Activated T-cell treated with anti-CD3 and anti-CD28 coated beads for 24 hours (primary cell): Measurements from ENCODE around the gene BICDL1.

Experiments
- DNase-seq: peaks from one replicate; pipeline ENCODE4 v3.0.0-alpha.2; 2020; ENCODE audit warnings: low read depth

Gene BICDL1

DNA sequence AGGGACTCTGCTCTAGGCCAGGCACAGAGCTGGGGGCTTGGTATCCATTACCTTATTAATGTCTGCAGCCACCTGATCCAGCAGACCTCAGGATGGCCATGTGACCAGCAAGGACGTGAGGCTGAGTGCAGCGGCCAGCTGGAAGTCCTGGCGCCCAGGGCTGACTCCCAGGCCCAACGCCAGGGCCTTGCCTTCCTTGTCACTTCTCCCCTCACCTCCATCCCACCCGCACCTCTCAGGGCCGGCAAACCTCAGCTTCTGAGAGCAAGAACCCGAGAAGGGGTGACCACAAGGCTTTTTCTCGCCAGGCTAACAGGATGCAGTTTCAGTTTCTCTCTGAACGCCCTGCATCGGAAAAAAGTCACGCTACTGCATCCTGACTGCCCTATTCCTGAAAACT, 112.1 kb downstream of the BICDL1 start:
- no peak for DNase-seq

DNA sequence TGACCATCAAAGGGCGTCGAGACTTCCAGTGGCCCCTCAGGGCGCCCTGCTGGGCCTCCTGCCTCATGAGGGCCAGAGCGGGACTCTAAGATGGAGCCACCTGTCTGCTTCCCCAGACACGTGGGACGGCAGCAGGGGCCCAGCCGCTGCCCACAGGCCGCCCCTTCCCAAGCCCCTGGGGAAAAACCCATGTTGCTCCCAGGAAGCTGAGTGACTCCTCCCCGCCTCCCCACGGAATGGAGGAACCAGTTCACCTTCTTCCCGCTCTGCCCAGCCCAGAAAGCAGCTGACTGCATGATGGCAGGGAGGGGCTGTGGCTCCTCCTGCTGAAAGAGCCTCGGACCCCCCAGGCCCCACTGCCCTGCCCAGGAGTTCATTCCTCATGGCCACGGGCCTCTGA, 112.6 kb downstream of the BICDL1 start:
- no peak for DNase-seq

DNA sequence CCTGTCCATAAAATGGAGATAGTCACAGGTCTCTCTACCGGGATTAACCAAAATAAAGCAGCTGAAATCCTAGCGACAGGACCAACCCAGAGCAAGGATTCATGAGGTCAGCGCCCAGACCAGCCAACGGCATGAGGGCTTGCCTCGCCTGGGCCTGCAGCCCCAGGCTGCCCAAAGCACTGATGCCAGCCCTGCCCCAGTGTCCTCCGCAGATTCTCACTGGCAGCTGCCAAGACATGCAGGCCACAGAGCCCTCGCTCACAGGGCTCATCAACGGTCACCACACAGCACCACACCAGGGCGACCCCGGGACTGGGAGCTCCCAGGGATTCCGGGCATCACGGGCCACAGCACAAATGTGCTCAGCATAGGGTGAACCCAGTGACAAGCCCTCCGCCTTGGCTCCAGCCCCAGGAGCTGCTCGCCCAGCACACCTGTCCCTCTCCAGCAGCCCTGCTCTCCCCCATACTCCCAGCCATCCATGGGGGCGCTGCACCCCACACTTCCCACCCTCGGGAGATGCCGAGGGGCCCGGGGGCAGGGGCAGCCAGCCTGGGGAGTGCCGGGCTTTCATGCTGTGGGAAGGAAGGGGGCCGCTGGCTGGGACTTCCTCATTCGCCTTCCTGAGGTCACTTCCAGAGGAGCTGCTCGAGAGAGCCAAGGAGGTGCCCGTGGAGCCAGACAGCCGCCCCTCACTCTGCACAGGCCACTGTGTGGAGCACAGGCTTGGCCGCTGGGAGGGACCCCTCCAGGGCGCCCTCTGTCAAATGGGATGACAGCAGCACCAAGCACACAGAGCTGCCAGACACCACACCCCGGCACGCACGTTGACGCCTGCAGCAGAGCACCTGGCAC, 113.4 kb downstream of the BICDL1 start:
- DNase-seq: no peak

DNA sequence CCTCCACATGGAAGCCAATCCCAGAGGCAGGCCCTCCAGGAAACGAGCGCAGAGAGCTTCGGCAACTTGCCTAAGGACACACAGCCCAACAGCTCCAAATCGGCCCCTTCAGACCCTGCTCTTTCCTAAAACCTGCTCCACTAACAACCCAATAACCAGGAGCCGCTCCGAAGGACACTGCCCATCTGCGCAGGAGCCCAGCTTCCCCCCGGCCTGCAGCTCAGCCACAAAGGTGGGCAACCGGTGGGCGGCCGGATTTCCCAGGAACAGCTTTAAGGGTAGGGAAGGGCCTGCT, 114.0 kb downstream of the BICDL1 start:
- DNase-seq: no peak

DNA sequence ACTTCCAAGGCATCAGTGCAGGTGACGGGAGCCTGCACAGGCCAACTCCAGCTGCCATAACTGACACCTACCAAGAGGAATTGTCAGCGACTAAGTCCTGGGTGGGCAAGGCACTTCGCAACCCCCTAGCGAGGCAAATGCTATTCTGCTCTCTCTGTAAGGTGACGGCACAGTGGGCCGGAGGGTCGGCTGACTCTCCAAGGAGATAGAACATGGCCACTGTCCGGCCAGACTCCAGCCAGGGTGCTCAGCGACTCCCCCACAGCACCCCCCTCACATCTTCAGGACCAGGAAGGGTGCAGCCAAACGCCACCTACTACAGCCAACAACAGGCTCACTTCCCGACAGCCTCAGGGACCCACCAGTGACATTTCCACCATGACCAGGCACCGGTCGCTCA, 114.3 kb downstream of the BICDL1 start:
- no peak for DNase-seq

DNA sequence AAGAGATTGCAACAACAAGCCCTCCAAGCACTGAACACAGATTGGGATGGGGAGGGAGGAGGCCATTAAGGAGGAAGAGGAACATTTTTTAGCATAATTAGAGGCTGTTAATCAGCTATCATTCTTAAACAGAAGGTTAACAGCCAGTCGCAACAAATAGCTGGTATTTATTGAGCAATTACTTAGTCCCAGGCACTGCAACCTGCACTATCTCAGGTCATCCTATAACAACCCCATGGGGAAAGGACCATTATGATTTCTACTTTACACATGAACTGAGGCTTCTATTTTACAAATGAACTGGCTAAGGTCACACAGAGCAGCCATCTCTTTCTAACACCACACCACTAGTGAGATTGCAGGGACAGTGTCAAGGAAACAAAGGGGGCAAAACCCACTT, 117.1 kb downstream of the BICDL1 start:
- DNase-seq: no peak

DNA sequence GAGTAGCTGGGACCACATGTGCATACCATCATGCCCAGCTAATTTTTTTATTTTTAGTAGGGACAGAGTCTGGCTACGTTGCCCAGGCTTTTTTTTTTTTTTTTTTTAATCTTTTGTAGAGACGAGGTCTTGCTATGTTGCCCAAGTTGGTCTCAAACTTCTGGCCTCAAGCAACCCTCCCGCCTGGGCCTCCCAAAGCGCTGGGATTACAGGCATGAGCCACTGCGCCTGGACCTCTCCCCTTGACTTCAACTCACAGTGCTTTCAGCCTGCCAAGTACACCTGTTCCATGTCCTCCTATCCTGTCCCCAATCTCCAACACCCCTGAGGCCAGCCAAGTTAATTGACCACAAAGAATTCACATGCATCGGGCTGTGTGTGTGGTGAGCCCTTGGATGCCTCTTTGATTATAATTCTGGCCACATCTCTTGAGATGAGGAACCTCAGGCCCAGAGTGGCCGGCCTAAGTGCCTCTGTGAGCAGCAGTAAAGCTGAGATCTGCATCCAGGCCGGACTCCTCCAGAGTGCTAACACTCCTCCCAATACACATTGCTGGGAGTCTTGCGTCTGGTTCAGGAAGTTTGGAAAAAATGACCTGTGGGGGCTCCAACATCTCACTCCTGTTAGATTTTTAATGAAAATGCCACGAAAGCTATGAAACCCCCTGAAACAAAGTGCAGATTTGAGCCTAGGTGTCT, 120.7 kb downstream of the BICDL1 start:
- no peak for DNase-seq

DNA sequence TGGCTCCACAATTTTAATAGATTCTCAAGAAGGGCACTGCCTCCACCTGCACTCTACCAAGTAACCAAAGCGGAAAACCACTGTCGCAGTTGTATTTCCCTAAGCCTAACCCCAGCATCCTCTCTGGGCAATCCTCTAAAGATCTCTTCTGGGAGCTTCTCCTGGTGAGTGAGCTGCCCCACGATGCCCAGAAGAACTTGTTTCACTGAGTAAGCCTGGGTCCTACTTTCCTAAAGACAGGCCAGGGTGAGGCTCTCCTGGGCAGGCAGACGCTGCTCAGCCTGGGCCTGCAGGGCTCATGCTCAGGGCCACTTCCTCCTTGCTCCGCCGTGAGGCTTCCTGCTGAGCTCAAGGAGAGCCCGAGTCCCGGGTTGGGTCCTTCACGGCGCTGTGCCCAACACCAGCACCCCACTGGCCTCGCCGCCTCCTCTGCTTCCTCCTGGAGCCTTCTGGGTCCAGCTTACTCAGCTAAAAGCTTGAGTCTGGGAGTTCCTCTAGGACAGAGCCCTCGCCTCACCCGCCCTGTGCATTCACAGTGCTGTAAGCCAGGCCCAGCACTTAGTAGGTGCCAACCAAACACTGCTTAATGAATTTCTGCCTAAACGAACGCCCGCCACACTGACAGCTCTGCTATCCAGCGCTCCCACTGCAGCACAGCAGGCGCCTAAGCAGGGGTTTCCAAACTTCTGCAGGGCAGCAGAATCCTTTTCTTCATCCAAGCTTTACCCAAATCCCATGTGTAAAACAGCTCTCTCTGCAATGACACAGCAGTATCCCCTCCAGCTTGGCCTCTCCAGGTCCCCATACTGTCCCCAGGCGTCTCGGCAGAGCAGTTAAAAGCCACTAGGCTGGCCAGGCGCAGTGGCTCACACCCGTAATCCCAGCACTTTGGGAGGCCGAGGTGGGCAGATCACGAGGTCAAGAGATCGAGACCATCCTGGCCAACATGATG, 121.8 kb downstream of the BICDL1 start:
- no peak for DNase-seq

DNA sequence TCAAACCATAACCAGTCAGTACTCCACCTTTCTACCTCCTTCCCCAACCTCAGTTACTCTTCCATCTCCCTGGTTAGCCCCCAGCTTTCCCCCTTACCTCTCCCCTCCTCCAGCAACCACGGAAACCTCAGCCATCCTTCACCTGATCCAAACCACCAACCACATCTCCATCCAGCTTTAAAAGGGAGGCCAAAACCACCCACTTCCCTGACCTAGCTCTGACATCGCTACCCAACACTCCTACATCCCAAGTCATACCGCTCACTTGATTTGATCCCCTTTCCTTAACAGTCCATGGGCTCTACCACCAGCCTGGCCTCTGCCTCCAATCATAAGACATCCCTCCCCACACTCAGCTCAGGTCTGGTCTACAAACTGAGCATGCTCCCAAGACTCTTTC, 126.0 kb downstream of the BICDL1 start:
- no peak for DNase-seq

DNA sequence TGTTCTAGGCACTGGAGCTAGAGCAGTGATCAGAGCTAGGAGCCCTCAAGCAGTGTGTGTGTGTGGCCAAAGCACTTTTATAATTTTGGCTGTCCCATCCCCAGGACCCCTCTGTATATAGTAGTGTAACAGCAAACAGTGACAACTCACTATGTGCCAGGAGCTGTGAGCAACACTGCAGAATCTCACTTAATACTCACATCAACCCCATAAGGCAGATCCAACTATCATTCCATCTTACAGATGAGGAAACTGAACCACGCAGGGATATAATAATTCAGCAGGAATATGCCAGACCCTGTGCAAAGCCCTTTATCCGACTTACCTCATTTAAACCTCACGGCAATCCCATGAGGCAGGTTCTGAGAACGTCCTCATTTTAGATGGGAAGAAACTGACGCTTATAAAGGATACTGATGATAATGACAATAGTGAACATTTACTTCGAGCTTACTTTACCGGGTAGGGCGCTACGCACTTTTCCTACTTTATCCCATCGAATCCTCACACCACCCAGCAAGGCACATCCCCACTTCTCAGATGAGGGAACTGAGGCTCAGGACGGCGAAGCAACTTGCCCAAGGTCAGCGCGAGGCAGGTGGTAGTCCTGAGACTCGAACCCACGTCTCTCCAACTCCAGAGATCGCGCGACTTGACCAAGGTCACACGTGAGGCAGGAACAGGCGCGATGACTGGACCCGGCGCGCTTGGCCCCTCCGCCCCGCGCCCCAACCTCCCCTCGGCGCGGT, 126.8 kb downstream of the BICDL1 start:
- no peak for DNase-seq

DNA sequence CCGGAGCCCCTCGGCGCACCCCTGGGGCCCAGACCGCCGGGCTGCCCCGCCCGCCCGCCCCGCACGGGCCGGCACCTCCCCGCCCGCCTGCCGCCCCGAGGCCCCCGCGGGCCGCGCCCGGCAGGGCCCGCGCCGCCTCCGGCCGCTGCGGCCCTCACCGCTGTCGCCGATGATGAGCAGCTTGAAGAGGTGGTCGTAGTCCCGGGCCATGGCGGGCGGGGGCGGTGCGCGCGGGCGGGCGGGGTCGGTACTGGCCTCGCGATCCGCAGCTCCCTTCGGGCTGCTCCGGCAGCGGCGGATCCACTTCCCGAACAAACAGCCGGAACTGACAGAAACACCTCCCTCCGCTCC, 127.4 kb downstream of the BICDL1 start, which contains the start of gene RAB35:
TSS of gene RAB35 (minus strand) at position 313 of the 351 bp plus-strand sequence. CDS start at position 210, 103 bp downstream.
- no peak for DNase-seq

DNA sequence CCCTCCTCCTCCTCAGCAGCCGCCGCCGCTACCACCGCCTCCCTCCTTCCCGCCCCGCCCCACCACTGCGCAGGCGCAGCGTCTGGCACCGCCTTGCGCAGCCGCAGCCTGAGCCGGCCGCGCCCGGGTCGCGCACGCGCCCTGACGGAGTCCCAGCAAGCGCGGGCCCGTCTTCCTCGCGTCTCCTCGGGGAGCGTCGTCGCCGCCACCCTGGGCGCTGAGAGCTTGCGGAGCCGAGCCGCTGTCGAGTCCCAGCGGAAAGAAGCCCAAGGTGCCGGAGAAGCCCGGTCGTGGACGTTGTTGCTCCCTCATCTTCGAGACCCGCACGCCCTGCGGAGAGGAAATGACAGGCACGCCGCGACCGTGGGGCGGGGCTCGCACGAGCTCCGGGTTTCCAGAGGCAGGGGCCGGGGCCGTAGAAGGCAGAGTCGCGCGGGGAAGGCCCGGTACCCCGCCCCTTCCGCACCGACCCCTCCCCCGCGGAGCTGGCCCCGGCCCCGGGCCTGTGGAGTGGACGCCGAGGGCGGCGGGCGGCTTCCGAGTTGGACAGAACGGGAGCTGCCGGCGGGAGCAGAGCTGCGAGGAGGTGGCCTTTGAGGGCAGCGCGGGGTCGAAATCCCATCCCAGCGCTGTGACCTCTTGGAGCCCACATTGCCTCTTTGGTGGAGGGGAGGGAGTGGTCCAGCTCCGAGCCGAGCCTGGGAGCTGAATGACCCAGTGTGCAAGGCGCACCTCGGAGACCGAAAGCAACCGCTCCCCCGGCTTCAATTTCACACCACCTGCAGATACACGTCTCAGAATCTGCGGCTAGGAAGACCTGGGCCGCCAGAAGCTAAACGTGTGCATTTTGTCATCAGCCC, 128.0 kb downstream of the BICDL1 start:
- peak; percentile 97 for DNase-seq

DNA sequence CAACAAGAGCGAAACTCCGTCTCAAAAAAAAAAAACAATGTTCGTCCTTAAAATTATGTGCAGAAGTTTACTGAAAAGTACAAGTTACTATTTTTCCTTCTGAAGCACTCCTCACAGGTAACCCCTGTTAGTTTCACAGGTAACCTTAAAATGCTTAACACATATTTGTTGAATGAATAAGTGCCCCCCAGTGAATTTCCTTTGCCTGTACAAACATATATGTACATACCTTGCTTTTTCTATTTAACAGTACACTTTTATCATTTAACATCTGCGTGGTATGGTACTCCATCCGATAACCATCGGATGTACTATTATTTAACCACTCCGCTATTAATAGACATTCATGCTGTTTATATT, 128.9 kb downstream of the BICDL1 start:
- DNase-seq: no peak

DNA sequence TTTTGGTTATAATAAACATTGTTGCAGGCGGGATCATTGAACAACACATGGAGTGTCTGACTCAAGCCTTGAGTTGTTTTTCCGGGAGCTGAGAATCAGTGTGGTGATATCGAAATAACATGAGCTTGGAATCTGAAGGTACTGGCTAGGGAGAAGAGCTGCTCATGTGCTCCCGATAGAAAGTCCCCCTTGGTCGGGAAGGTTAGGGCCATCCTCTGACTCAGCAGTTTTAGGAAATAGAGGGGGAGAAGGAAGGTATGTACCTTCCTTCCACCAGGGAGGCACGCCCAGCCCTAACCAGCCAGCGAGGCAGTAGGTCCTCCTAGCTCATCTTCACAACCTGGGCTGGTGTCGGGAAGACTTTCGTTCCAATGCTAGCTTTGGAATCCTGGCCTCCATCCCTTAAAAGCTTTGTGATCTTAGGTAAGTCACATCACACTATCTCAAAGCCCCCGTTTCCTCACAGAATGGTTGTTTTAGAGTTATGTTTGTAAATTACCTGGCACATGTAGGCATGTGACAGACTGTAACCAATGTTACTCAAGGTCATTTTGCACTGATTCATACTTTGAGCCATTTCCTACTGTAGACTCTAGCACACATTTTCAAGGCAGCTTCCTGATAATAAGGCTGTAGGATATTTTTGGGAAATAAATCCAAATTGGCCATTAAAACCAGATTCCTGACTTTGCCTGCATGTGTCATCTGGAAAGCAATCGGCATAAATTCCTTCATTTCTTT, 129.5 kb downstream of the BICDL1 start:
- no peak for DNase-seq

DNA sequence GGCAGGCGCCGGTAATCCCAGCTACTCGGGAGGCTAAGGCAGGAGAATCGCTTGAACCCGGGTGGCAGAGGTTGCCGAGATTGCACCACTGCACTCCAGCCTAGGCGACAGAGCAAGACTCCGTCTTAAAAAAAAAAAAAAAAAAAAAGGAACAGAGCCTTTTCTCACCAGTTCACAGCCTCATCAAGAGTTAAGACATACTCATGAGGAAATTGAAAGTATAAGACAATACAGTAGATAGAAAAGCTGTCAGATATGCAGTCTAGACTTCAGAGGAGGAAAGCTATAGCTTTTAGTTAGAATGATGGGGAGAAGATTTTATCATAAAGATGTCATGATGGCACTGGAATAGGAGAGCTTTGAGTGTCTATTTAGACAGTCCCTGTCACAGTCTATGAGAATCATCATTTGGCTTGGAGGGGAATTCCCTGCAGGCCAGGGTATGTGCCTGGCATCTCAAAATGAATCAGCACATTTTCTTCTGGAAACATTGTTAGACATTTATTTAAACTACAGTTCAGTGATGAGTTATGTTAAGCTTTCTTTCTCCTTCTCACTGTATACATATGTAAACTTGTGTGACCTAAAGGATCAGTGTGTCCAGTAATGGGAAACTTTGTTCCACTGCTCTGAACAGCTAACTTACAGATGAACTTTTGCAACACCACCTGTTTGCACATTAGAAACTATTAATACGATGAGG, 130.4 kb downstream of the BICDL1 start:
- peak; percentile 33 for DNase-seq

DNA sequence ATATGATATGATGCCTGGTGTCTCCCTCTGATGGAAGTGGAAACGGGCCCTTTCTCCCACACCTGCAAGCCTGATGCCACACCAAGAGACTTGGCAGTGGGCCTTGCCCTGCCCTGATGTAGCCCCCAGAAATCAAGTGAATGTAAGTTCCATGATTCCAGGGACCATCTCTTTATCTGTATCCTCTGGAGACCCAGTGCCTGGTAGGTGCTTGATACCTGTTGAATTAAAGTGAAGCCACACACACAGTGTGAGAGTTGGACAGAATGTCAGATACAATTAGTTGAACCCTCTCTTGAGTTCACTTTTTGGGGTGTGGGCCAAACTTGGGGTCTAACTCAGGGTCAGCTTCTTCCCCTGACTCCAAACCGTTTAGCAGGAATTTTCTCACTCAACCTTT, 132.3 kb downstream of the BICDL1 start:
- DNase-seq: no peak

DNA sequence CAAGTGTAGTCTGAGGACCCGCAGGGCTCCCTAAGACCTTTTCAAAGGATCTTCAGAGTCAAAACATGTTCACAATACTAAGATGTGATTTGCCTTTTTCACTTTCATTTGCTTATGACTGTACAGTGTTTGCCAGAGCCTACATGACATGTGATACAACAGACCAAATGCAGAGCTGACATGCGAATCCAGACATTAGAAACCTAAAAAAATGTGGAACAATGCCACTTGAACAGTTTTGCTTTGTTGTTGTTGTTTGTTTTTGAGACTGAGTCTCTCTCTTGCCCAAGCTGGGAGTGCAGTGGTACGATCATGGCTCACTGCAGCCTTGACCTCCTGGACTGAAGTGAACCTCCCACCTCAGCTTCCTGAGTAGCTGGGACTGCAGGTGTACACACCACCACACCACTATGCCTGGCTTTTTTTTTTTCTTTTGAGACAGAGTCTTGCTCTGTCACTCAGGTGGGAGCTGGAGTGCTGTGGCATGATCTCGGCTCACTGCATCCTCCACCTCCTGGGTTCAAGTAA, 132.8 kb downstream of the BICDL1 start:
- no peak for DNase-seq

DNA sequence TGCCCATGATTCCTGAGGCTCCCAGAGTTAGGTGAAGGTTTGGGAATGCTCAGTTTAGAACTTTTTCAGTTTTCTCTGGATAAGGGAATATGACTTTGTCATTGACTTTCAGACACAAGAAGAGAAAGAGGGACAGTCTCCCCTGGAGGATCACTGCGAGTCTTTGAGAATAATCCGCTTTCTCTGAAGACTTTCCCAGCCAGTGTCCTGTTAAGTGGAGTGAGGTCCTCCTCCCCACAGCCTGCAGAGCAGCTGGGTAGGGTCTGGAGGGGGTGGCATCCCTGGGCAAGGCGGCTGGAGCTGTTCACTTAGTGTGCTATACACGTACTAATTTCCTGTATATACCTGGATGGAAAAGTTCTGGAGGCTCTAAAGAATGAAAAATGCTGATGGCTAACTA, 136.0 kb downstream of the BICDL1 start:
- no peak for DNase-seq
